ENCODE results near the gene EHD4. TPM values are rescaled to one million over a fixed set of nuclear protein-coding genes. Genes with fewer than 3 reads are reported as not detected.

EHD4 gene
- total RNA-seq, 6 experiments from 2014 or later = 14.1 to 21.8 (median 18.1) TPM

DNA sequence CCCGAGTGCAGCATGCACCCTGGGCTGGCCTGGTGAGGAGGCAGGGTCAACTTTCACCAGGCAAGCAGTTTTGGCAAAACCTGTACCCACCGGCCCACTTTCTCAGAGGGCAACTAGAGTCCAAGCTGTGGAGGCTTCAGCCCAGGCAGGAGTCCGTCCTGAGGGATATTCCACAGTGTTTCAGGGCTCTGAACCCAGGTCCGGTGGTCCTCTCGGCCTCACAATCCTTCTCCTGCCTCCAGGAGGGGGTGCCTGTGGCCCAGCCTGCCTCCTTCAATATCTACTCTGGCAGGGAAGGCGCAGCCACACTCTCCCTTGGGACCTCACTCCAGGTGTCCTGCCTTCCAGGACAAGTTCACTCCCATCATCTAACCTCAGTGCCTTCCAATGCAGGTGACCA, 44.6 kb upstream of the EHD4 start:
- Mint-ChIP-seq H3K4me1 (ENCODE audit: low read depth) (no peaks in the 10 kb centered on the region), H3K9me3 (no peaks in the 10 kb centered on the region), H3K36me3 (ENCODE audit: low read depth) (no peaks in the 10 kb centered on the region), H3K27me3 (ENCODE audit: insufficient read depth) (peaks cover 43% of the 10 kb centered on the region), H3K4me3 (no peak overlapping the region), H3K27ac (no peak overlapping the region)
- TF ChIP-seq, protein P1, sequence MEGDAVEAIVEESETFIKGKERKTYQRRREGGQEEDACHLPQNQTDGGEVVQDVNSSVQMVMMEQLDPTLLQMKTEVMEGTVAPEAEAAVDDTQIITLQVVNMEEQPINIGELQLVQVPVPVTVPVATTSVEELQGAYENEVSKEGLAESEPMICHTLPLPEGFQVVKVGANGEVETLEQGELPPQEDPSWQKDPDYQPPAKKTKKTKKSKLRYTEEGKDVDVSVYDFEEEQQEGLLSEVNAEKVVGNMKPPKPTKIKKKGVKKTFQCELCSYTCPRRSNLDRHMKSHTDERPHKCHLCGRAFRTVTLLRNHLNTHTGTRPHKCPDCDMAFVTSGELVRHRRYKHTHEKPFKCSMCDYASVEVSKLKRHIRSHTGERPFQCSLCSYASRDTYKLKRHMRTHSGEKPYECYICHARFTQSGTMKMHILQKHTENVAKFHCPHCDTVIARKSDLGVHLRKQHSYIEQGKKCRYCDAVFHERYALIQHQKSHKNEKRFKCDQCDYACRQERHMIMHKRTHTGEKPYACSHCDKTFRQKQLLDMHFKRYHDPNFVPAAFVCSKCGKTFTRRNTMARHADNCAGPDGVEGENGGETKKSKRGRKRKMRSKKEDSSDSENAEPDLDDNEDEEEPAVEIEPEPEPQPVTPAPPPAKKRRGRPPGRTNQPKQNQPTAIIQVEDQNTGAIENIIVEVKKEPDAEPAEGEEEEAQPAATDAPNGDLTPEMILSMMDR (IDR thresholded peaks at IDR 0.05) = no peak
- no peak for DNase-seq

DNA sequence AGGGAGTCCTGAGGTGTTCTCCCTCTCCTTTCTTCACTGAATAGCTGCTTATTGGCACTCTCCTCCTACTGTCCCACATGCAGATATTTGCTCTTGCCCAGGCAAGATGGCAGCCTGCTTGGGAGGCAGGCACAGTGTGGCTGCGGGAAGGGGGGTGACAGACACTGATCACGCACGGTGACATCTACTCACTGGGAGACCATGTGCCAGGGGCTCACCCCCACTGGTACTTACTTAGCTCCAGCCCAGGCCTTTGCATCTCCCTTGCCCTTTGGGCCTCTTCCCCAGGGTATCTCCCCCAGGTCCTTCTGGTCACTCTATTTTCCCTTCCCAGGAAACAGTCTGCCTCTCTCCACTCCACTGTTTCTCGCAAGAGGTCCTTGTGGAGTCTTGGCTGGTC, 42.0 kb upstream of the EHD4 start:
- peaks cover 8% of the 10 kb centered on the region for H3K4me1 Mint-ChIP-seq (ENCODE audit: low read depth)
- TF ChIP-seq, protein P1 (IDR thresholded peaks at IDR 0.05) = no peak
- no peak overlapping the region for H3K27ac Mint-ChIP-seq
- DNase-seq = no peak
- no peak overlapping the region for H3K4me3 Mint-ChIP-seq
- H3K36me3 Mint-ChIP-seq (ENCODE audit: low read depth) = no peaks in the 10 kb centered on the region
- no peaks in the 10 kb centered on the region for H3K9me3 Mint-ChIP-seq
- peaks cover 47% of the 10 kb centered on the region for H3K27me3 Mint-ChIP-seq (ENCODE audit: insufficient read depth)

DNA sequence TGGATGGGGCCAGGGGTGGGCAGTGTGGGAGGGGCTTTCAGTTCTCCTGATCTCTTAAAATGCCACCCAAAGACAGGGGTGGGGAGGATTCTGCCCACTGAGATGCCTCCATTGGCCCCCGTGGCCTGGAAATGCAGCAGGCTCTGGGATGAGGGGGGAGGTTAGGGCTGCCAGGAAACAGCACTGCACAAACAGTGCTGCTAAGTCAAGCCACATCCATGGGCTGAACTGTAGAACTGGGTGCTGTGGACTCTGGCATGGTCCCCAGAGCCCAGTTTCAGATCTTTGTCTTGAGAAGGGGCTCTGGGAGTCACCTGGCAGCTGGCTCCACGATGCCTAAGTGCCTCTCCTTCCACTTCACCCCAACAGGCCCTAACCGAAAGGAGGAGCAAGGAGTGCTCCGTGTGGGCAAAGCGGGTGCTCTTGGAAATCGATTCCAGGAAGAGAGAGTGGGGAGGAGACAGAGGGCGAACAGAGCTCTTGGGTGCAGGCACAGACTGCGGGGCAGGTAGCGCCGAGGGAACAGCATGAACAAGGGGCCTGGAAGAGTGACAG, 40.6 kb upstream of the EHD4 start:
- DNase-seq = no peak
- Mint-ChIP-seq H3K27ac (no peak overlapping the region), H3K4me3 (no peak overlapping the region), H3K9me3 (no peaks in the 10 kb centered on the region), H3K4me1 (ENCODE audit: low read depth) (peaks cover 8% of the 10 kb centered on the region), H3K36me3 (ENCODE audit: low read depth) (no peaks in the 10 kb centered on the region), H3K27me3 (ENCODE audit: insufficient read depth) (peaks cover 49% of the 10 kb centered on the region)
- TF ChIP-seq, protein P1 (IDR thresholded peaks at IDR 0.05) = no peak

DNA sequence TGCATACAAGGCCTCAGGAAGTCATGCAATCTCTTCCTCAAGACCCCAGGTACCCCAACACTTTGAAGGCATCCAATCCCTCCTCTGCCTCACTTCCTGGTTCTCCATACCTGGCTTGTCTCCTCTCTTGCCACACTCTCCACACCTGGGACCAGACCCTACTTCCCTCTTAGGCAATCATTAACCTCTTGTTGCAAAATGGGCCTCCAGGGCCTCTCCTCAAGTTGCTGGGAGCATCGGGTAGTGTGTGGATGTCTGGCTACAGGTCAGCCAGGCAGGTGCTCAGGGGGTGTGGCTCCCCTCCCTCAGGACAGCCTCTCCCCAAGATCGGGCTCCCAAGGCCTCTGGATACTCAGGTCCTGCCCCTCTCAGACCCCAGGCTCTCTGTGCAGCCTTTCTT, 39.9 kb upstream of the EHD4 start:
- H3K27me3 Mint-ChIP-seq (ENCODE audit: insufficient read depth) = peaks cover 51% of the 10 kb centered on the region
- H3K4me1 Mint-ChIP-seq (ENCODE audit: low read depth) = peaks cover 8% of the 10 kb centered on the region
- no peak for DNase-seq
- H3K4me3 Mint-ChIP-seq = no peak overlapping the region
- no peaks in the 10 kb centered on the region for H3K36me3 Mint-ChIP-seq (ENCODE audit: low read depth)
- H3K9me3 Mint-ChIP-seq = no peaks in the 10 kb centered on the region; the same call in 1 of the 2 replicates
- TF ChIP-seq, protein P1 (IDR thresholded peaks at IDR 0.05) = no peak
- no peak overlapping the region for H3K27ac Mint-ChIP-seq

DNA sequence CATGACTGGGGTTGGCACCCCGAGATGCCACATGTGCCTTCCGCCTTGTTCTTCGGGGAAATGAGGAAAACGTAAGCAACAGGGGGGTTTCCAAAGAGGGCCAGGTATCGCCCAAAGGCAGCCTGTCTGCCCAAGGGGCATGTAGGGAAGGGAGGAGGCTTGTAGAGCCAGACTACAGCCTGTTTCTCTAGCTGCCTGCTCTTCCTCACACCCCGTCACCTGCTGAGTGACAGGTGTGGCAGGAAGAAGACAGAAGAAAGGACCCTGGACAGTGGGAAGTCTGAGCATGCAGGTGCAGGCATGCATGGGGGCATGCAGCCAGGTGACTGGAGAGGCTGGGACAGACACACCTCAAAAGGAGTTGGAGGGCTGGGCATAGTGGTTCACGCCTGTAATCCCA, 38.7 kb upstream of the EHD4 start:
- no peak for DNase-seq
- H3K4me1 Mint-ChIP-seq (ENCODE audit: low read depth) = peaks cover 8% of the 10 kb centered on the region
- peaks cover 55% of the 10 kb centered on the region for H3K27me3 Mint-ChIP-seq (ENCODE audit: insufficient read depth)
- H3K36me3 Mint-ChIP-seq (ENCODE audit: low read depth) = no peaks in the 10 kb centered on the region
- TF ChIP-seq, protein P1 (IDR thresholded peaks at IDR 0.05) = no peak
- no peak overlapping the region for H3K4me3 Mint-ChIP-seq
- H3K27ac Mint-ChIP-seq = no peak overlapping the region
- no peaks in the 10 kb centered on the region; the same call in 1 of the 2 replicates for H3K9me3 Mint-ChIP-seq

DNA sequence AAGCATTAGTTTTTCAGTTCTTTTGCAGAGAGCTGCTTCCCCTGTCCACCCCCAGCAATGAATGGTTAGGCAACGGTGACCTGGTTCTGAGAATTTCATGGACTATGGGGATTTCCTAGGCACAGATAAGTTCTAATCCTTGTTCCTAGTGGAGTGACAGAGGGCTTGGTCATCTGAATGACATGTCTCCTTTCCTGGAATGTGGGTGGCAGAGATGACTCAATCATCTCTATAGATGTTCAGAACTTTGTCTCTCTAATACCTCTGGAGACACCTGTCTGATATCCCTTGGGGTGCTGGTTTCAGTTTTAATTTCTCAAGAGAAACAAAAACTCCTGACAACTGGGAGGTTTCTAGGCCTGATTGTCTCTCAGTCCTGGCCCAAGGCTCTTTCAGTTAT, 38.1 kb upstream of the EHD4 start:
- H3K4me3 Mint-ChIP-seq = no peak overlapping the region
- H3K27ac Mint-ChIP-seq = no peak overlapping the region
- DNase-seq = no peak
- TF ChIP-seq, protein P1 (IDR thresholded peaks at IDR 0.05) = no peak
- H3K36me3 Mint-ChIP-seq (ENCODE audit: low read depth) = no peaks in the 10 kb centered on the region
- H3K27me3 Mint-ChIP-seq (ENCODE audit: insufficient read depth) = peaks cover 56% of the 10 kb centered on the region
- H3K9me3 Mint-ChIP-seq = no peaks in the 10 kb centered on the region; the same call in 1 of the 2 replicates
- peaks cover 8% of the 10 kb centered on the region for H3K4me1 Mint-ChIP-seq (ENCODE audit: low read depth)

Measured in HFFc6 (cell line).